Activated B cell treated with CpG ODN at 0.5 μM for 24 hours (primary cell): ENCODE measurements around the gene TMEM121B. TPM values are rescaled to one million over a fixed set of nuclear protein-coding genes. Genes with fewer than 3 reads are reported as not detected.

Experiments
- ATAC-seq: fragments of 200-7000 bp; cut with Tn5 transposase; one replicate; pipeline ENCODE4 v1.10.0; 2021; ENCODE audit warnings: low read depth, mild to moderate bottlenecking, moderate library complexity
- CTCF ChIA-PET: fragments of 350-600 bp; sonication (Branson Sonifier 250); formaldehyde crosslinking; loops from one replicate; lab custom pipeline; 2021; ENCODE audit warnings: antibody characterized with exemption; lab: Charles Lee
- POLR2A ChIA-PET: fragments of 350-600 bp; sonication (Branson Sonifier 250); formaldehyde crosslinking; loops from one replicate; lab custom pipeline; 2021; ENCODE audit warnings: antibody characterized with exemption; lab: Charles Lee
- DNase-seq: peaks from one replicate; pipeline ENCODE4 v3.0.0; 2022
- H3K27ac Mint-ChIP-seq: one replicate; pipeline ENCODE4 v1.8.0; 2020; ENCODE audit warnings: mixed read lengths
- H3K27me3 Mint-ChIP-seq: one replicate; pipeline ENCODE4 v1.8.0; 2021; ENCODE audit warnings: mixed read lengths
- H3K36me3 Mint-ChIP-seq: one replicate; pipeline ENCODE4 v1.8.0; 2021; ENCODE audit warnings: low read depth, mixed read lengths
- H3K4me1 Mint-ChIP-seq: one replicate; pipeline ENCODE4 v1.8.0; 2021; ENCODE audit warnings: mixed read lengths
- H3K4me3 Mint-ChIP-seq: one replicate; pipeline ENCODE4 v1.8.0; 2020; ENCODE audit warnings: mild to moderate bottlenecking, mixed read lengths
- H3K9me3 Mint-ChIP-seq: one replicate; pipeline ENCODE4 v1.8.0; 2020; ENCODE audit warnings: mixed read lengths
- CTCF ChIP-seq: fragments of 200-600 bp; IDR thresholded peaks from one replicate; pipeline ENCODE4 v1.8.0; 2022; ENCODE audit warnings: antibody characterized with exemption, mild to moderate bottlenecking
- intact Hi-C: fragments of 100-400 bp; cut with micrococcal nuclease; formaldehyde crosslinking; loops from one replicate; pipeline ENCODE4 v1.15.1; 2024
- total RNA-seq: library from RNA; stranded (reverse); gene quantifications from 2 replicates; pipeline ENCODE4 v1.2.3, GENCODE V29; 2022

TMEM121B gene
- total RNA-seq, 1 donor from 2014 or later: 0.16 TPM

DNA sequence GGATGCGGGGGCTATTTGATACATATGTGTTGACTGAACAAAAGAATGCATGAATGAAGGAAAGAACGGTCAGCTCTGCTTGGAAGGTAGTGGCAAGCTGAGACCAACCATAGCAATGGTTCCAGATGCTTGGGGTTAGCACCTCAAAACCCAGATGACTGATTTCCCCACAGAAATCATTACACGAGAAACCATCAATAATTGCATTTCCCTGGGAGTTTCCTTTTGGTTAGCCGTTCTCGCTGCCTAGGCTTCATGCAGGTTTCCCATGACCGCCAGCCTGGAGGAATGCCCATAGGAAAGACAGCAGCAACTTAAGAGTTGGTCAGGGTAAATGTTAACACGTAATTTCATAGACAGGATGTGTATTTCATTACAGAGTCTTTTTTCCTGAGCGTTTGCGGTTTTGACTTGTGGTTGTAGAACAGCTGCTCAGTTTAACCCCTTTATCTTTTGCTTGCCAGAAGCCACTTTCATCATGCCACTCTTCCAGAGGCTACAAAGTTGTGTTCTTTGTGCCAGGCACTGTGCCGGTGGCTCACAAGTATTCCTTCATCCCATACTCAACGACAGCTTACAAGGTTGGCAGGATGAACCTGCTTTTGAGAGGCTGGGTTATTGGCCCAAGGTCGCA, 33.5 kb downstream of the TMEM121B start:
- intact Hi-C loops: loop anchor here (2.0 to 10.0 kb wide), 3 partner anchors 71 to 987 kb away; partner anchors contain the start of genes BCL2L13, HDHD5 and PEX26
- no peak for ATAC-seq
- no peak for TF ChIP-seq CTCF
- Mint-ChIP-seq H3K4me1 (peaks cover 50% of the 10 kb centered on the region), H3K36me3 (no peaks in the 10 kb centered on the region), H3K4me3 (peak overlapping the region; percentile 69), H3K27ac (peak overlapping the region; percentile 20), H3K27me3 (no peaks in the 10 kb centered on the region), H3K9me3 (no peaks in the 10 kb centered on the region)
- CTCF ChIA-PET: interaction anchor here (1.5 kb wide), 1 partner anchor 85 kb away, joined by 5 read pairs; no protein-coding TSS in a partner anchor
- POLR2A ChIA-PET: interaction anchor here (1.7 kb wide), 1 partner anchor 84 kb away, joined by 6 read pairs; no protein-coding TSS in a partner anchor
- DNase-seq: no peak

DNA sequence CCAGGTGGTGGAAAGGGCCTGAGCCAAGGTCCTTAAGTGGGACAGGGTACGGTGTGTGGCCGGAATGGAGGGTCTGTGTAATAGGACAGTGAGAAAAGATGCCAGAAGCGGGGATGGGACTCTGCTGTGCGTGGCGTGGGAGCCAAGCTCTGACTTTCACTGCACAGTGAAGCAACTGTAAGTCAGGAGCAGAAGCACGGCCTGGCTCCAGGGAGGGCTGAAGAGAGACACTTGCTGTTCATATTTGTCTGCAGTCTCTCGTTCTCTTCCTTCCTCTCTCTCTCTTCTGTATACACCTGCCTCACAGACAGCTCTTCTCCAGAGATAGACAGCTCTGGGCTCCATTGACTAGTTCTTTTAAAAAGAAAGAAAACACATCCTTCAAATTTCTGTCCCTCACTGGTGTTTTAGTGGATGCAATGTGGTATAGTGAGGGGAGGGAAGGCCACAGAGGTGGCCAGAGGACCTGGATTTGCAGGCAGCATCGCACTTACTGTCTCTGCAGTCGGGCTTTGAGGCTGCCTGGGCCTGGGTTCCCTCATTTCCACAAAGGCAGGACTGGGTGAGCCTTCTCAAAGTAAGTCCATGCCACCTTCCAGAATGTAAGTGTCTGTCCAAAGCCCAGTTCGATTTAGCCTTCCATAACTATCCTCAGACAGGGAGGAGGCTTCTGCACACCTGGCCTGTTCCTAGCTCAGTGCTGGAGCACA, 34.2 kb downstream of the TMEM121B start:
- peak overlapping the region; percentile 89 for H3K4me3 Mint-ChIP-seq
- ChIA-PET POLR2A (interaction anchor here (1.7 kb wide), 1 partner anchor 85 kb away, joined by 6 read pairs; no protein-coding TSS in a partner anchor), CTCF (interaction anchor here (1.5 kb wide), 1 partner anchor 86 kb away, joined by 5 read pairs; no protein-coding TSS in a partner anchor)
- H3K36me3 Mint-ChIP-seq: no peaks in the 10 kb centered on the region
- peak overlapping the region; percentile 54 for H3K27ac Mint-ChIP-seq
- intact Hi-C loops: loop anchor here (2.0 to 10.0 kb wide), 3 partner anchors 72 to 988 kb away; partner anchors contain the start of genes BCL2L13, HDHD5 and PEX26
- TF ChIP-seq CTCF: no peak
- H3K9me3 Mint-ChIP-seq: no peaks in the 10 kb centered on the region
- peaks cover 47% of the 10 kb centered on the region for H3K4me1 Mint-ChIP-seq
- DNase-seq (no peak), ATAC-seq (no peak)
- no peaks in the 10 kb centered on the region for H3K27me3 Mint-ChIP-seq

DNA sequence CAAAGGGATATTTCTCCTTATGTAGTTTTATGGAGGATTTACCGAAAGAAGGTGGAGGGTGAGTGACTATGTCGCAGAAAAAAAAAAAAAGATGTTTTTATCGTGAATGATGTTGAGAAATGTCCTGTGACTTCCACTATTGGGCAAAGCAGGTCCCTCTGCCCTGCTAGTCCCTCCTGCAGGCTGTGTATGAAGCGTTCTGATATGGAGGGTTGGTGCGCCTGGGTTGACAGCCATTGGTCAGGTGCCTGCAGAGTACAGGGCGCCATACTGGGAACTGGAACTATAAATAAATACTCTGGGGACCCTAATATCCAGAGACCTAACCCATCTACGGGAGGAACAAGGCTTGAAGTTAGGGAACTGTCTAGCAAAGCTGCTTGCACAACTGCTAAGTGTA, 34.9 kb downstream of the TMEM121B start:
- intact Hi-C loops: loop anchor here (2.0 to 10.0 kb wide), 3 partner anchors 73 to 989 kb away; partner anchors contain the start of genes BCL2L13, HDHD5 and PEX26
- DNase-seq: no peak
- TF ChIP-seq CTCF: no peak
- peak overlapping the region; percentile 59 for H3K27ac Mint-ChIP-seq
- peak overlapping the region; percentile 89 for H3K4me3 Mint-ChIP-seq
- CTCF ChIA-PET: interaction anchor here (1.5 kb wide), 1 partner anchor 86 kb away, joined by 5 read pairs; no protein-coding TSS in a partner anchor
- no peak for ATAC-seq
- H3K27me3 Mint-ChIP-seq: no peaks in the 10 kb centered on the region
- H3K36me3 Mint-ChIP-seq: no peaks in the 10 kb centered on the region
- POLR2A ChIA-PET: interaction anchor here (1.0 to 1.7 kb wide), 2 partner anchors 11 to 85 kb away, joined by 3 to 6 read pairs (median 4); no protein-coding TSS in a partner anchor
- peaks cover 44% of the 10 kb centered on the region for H3K4me1 Mint-ChIP-seq
- no peaks in the 10 kb centered on the region for H3K9me3 Mint-ChIP-seq

DNA sequence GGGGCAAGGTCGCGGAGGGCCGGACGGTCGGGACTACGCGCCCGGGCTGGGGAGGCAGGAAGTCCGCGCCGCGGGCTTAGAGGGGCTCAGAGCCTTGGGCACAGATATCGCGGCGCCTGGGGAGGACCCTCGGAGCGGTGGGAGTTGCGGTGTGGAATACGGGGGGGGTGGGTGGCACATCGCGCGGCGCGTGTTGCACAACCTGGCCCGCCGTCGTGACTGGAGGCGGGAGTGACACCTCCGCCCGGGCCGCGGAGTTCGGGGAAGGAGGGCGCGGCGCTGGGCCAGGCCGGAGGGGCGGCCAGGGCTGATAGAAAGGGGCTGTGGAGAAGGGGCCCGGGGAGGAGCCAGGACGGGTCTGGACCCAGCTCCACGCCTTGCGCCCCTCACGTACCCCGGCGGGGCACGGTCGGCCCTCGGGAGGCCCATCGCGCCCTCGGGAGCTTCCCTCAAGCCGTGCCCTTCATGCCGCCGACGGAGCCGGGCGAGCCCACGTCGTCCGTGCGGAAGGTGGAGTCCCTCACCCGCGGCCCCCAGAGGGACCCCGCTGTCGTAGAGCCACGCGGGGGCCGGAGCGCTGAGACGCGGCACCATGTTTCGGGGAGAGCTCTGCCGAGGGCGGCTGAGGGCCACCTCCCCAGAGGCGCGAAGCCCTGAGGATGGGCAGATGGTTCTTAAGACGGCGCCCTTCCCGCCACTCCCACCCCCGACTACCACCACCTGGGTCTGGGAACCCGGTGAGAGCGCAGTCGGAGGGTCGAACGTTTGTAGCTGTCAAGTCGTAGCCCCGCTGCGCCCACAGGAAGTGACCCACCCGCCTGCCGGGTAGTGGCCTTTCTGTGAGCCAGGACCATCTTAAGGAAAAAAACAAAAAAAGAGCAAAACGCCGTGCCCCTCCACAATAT, 35.6 kb downstream of the TMEM121B start:
- H3K27ac Mint-ChIP-seq: no peak overlapping the region
- no peaks in the 10 kb centered on the region for H3K9me3 Mint-ChIP-seq
- peak overlapping the region; percentile 89 for H3K4me3 Mint-ChIP-seq
- ChIA-PET POLR2A (interaction anchor here (0.9 to 1.2 kb wide), 4 partner anchors 12 to 416 kb away, joined by 3 to 4 read pairs (median 3); no protein-coding TSS in a partner anchor), CTCF (no interaction called here)
- intact Hi-C loops: loop anchor here (2.0 to 10.0 kb wide), 3 partner anchors 73 to 989 kb away; partner anchors contain the start of genes BCL2L13, HDHD5 and PEX26
- DNase-seq: peak; percentile 50
- no peaks in the 10 kb centered on the region for H3K36me3 Mint-ChIP-seq
- H3K27me3 Mint-ChIP-seq: no peaks in the 10 kb centered on the region
- TF ChIP-seq CTCF: no peak
- peak; percentile 5 for ATAC-seq
- H3K4me1 Mint-ChIP-seq: peaks cover 40% of the 10 kb centered on the region
